Stimulated activated CD8-positive, alpha-beta memory T cell treated with anti-CD3 and anti-CD28 coated beads, Interleukin-2, amount 100 ng/mL, for 48 hours (primary cell): Measurements from ENCODE around the gene TRPC4AP.

ENCODE experiments used
- DNase-seq, 2 donors: peaks; one replicate each; pipeline ENCODE4 v3.0.0-alpha.2; 2020; ENCODE audit warnings: low read depth in 2 of 2

The TRPC4AP gene

GRCh38 chr20:35000922-35001595 lies 91.5 kb downstream of the TRPC4AP start:
- no peak for DNase-seq

DNA sequence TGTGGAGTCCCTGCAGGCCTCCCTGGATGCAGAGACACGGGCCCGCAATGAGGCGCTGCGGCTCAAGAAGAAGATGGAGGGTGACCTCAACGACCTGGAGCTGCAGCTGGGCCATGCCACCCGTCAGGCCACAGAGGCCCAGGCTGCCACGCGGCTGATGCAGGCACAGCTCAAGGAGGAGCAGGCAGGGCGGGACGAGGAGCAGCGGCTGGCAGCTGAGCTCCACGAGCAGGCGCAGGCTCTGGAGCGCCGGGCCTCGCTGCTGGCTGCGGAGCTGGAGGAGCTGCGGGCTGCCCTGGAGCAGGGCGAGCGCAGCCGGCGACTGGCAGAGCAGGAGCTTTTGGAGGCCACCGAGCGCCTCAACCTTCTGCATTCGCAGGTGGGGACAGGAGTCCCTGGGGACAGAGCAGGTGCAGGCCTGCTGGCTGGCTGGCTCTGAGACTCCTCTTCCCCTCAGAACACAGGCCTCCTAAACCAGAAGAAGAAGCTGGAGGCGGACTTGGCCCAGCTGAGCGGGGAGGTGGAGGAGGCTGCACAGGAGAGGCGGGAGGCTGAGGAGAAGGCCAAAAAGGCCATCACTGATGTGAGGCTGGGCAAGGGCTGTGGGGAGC lies 92.2 kb downstream of the TRPC4AP start:
- no peak for DNase-seq

- no peak for DNase-seq
These were observed 92.8 kb downstream of the TRPC4AP start for GRCh38 chr20:34999782-35000181.

DNA sequence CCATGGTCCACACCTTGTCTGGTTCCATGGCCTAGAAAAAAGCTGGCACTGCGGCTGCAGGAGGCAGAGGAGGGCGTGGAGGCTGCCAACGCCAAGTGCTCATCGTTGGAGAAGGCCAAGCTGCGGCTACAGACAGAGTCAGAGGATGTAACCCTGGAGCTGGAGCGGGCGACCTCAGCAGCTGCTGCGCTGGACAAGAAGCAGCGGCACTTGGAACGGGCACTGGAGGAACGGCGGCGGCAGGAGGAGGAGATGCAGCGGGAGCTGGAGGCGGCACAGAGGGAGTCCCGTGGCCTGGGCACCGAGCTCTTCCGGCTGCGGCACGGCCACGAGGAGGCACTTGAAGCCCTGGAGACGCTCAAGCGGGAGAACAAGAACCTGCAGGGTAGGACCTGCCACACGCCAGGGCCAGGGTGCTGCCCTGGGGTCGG lies 93.6 kb downstream of the TRPC4AP start:
- DNase-seq, result no peak

DNA sequence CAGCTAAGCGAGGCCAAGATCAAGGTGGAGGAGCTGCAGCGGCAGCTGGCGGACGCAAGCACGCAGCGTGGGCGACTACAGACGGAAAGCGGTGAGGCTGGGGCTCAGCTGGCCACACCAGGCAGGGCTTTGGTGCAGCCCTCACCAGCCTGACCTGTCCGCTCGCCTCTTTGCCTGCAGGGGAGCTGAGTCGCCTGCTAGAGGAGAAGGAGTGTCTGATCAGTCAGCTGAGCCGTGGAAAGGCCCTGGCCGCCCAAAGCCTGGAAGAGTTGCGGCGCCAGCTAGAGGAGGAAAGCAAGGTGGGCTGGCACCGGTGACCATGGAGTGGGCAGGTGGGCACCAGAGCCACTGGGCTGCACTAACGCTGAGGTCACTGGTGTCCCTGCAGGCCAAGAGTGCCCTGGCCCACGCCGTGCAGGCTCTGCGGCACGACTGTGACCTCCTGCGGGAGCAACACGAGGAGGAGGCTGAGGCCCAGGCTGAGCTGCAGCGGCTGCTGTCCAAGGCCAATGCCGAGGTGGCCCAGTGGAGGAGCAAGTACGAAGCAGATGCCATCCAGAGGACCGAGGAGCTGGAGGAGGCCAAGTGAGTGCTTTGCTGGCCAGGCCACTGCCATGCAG lies 94.2 kb downstream of the TRPC4AP start:
- DNase-seq, result no peak

- no peak for DNase-seq
These were observed 94.8 kb downstream of the TRPC4AP start for GRCh38 chr20:34997774-34998173.

- DNase-seq, result no peak
These were observed 95.5 kb downstream of the TRPC4AP start for GRCh38 chr20:34997131-34997561.

DNA sequence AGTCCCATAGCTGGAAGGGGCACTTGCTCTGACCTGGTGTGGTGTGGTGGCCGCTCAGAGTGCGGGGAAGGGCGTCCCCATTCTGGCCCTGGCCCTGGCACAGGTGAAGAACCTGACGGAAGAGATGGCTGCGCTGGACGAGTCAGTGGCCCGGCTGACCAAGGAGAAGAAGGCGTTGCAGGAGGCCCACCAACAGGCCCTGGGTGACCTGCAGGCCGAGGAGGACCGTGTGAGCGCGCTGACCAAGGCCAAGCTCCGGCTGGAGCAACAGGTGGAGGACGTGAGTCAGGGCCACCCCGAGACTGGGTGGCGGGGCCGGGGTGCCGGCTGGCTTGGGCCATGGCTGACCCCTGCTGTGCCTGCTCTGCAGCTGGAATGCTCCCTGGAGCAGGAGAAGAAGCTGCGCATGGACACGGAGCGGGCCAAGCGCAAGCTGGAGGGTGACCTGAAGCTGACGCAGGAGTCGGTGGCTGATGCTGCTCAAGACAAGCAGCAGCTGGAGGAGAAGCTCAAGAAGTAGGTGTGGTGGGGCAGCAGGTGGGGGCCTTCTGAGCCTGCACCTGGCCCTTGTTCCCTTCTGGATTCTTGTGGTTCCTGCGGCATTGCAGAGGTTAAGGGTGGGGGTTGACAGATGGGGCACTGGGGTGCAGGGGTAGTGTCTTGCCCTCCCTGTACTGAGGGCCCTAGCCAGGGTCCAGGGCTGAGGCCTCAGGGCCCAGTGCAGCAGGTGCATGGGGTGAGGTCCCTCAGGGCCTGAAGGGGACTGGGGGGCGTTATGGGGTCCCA lies 96.2 kb downstream of the TRPC4AP start:
- DNase-seq, result no peak

GRCh38 chr20:34995696-34996095 lies 96.9 kb downstream of the TRPC4AP start:
- no peak for DNase-seq

DNA sequence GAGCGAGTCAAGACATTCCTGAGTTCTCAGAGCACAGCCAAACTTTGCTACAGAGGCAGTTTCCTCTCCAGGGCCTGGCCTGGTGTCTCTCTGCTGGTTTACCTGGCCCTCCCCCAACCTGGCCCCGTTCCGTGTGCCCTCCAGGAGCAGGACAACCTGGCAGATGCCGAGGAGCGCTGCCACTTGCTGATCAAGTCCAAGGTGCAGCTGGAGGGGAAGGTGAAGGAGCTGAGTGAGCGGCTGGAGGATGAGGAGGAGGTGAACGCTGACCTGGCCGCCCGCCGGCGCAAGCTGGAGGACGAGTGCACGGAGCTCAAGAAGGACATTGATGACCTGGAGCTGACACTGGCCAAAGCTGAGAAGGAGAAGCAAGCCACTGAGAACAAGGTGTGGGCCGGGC lies 97.4 kb downstream of the TRPC4AP start:
- DNase-seq, result no peak

DNA sequence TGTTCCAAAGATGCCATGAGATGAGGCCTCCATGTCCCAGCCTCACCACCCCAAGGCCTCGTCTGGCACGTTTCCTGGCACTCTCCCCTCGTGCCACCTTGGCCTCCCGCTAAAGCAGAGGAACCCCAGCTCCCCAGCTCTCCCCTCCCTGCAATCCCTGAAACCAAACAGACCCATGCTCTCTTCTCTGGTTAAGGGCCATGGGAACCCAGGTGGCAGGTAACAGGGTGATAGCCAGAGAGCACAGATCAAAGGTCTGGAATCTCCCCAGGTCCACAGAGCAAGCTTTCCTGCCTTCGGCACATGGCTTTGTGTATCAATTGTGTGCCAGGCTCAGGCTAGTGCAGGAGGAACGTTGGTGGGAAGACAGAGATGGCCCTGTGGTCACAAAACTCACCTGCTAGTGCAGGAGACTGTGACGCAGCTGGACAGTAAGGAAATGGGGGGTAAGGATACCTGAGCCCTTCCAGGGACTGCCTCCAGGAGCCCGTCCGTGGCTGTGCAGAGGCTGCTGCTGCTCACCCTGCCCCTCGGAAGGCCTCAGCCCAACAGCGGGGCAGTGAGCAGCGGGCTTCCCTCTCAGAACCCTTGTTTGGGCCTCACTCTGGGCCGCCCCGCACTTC lies 98.0 kb downstream of the TRPC4AP start:
- DNase-seq, result no peak

DNA sequence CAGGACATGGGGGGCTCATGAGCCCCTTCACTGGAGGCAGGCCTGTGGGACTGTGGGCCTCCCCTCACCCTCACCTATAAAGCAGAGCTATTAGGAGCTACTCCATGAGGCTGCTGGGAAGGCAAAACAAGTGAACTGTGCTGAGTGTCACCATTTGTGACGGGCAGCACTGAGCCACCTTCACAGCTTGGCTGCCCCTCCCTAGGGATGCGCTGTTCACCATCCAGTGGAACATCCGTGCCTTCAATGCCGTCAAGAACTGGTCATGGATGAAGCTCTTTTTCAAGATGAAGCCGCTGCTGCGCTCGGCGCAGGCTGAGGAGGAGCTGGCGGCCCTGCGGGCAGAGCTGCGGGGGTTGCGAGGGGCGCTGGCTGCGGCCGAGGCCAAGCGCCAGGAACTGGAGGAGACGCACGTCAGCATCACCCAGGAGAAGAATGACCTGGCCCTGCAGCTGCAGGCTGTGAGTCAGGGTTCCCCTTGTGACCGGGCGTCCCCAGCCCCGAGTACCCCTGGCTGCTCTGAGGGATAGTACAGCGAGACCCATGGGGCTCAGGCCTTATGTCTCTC lies 98.6 kb downstream of the TRPC4AP start:
- DNase-seq, result no peak

DNA sequence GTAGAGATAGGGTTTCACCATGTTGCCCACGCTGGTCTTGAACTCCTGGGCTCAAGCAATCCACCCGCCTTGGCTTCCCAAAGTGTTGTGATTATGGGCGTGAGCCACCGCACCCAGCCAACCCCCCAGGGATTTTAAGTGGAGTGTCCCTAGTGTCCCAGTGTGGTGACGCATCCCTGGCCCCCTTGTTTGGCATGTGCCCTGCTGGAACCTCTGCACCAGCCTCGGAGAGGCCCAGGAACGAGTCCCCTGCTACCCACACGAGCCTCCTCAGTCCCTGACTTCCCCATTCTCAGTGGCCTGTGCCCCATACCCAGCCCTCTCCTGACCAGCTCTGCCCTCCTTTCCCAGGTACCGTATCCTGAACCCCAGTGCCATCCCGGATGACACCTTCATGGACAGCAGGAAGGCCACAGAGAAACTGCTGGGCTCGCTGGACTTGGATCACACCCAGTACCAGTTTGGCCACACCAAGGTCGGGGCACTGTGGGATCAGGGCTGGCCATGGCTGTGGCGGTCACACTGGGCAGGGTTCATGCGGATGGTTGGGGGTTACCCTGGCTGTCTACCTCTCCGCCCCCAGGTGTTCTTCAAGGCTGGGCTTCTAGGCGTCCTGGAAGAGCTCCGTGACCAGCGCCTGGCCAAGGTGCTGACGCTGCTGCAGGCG lies 99.7 kb downstream of the TRPC4AP start:
- DNase-seq, result no peak

DNA sequence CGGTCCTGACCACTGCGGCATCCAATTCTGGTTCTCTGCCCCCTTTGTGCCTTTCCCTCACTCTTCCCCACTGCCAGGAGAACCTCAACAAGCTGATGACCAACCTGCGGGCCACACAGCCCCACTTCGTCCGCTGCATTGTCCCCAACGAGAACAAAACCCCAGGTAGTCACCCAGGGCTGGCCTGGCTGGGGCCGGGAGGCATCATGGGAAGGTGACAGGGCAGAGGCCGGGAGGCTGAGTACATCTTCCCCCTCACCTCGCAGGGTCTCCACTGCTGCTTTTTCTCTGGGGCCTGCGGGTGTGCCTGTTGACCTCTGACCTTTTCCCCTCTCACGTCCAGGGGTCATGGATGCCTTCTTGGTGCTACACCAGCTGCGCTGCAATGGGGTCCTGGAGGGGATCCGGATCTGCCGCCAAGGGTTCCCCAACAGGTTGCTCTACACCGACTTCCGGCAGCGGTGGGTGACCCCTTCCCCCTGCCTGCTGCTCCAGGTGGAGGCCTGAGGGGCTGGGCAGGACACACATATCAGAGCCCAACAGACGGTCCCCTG lies 101.9 kb downstream of the TRPC4AP start:
- DNase-seq, result no peak

DNA sequence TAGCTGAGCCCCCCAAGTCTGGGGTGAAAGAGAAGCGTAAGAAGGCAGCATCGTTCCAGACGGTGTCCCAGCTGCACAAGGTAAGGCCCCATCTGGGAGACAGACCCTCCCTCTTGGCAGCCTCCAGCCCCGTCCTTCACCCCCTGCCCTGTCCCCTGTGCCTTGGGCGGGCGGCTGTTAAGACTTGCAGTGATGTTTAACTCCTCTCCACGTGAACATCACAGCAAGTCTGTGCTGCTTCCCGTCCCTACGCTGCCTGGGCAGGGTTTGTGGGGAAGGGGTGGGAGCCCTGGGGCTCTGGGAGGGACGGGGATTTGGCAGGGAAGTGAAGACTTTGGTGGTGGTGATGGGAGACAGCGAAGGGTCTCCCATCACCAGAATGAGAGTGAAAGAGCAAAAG lies 102.4 kb downstream of the TRPC4AP start:
- DNase-seq, result no peak

DNA sequence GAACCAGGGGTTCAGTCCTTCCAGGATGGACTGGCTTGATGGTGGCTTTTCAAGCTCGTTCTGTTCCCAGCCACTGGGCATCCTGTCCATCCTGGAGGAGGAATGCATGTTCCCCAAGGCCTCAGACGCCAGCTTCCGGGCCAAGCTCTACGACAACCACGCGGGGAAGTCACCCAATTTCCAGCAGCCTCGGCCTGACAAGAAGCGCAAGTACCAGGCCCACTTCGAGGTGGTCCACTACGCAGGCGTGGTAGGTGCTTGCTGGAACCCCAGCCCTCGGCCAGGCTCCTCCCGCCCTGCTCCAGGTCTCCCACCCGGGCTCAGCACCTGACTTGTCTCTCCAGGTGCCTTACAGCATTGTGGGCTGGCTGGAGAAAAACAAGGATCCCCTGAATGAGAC lies 102.9 kb downstream of the TRPC4AP start:
- DNase-seq, result no peak

DNA sequence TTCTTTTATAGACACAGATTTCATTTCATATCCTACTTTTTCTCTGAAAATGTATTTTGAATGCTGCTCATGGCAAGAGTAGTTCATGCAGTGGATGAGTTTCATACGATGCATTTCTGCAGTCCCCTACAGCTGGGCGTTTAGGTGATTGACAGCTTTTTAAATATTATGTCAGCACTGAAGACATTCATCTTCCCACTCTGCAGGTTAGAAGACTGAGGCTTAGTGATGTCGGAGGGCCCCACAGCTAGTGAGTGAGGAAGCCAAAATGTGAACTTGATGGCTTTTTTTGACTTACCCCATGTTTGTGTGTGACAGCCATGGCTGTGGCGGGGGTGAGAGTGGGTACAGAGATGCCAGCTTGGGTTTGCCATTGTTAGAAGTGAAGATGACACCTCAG lies 103.5 kb downstream of the TRPC4AP start:
- no peak for DNase-seq

- DNase-seq, result no peak
These were observed 104.4 kb downstream of the TRPC4AP start for GRCh38 chr20:34988191-34988540.

GRCh38 chr20:34987288-34988190 lies 105.1 kb downstream of the TRPC4AP start:
- no peak for DNase-seq
